ENCODE results near the gene UBR3.

UBR3 gene

DNA sequence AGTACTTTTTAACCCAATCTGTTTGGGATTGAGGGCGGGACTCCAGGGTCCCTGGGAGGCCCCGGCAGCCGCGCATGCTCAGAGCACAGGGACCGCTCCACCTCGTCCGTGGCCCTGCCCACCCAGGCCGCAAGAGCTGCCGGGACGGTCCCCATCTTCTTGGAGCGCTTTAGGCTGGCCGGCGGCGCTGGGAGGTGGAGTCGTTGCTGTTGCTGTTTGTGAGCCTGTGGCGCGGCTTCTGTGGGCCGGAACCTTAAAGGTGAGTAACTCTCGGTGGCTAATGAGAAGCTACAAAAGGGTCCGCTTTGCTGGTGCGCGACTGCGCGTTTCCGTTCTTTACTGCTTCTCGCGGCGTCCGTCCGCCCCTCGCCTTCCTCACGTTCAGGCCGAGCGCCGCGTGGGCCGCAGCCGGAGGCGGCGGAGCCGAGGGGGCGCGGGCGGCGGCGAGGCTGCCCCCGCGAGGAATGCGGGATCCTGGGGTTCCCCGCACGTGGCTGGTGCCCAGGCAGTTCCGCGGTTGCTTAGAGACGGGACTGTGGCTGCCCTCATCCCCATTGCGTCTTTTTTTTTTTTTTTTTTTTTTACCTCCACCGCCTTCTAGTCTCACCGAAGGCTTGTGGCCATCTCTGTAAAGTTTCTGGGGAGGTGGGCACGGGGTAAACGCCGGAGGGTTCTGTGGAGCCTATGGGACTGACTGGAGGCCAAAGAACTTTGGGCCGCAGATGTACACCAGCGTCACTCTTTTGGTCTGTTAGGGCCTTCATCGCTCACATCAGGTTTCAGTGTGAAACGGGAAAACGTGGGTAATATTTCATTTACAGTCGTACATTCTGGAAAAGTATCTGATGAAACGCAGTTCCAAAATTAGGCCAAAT is 28.3 kb upstream of the UBR3 start, which contains the start of gene SSB:
SSB (plus strand) TSS at position 154 of the 875 bp plus-strand sequence. CDS start 2,090 bp downstream, outside the sequence.
- Histone ChIP-seq H3K36me3 (replicated peaks; ENCODE audit: insufficient read depth, low read length) (no peaks in the 10 kb centered on the region), H3K9me2 (replicated peaks; ENCODE audit: insufficient read depth, low read length) (no peaks in the 10 kb centered on the region), H4K20me1 (ENCODE audit: insufficient read depth, low read length) (no peaks in the 10 kb centered on the region; the same call in 1 of the 2 replicates), H3K4me2 (ENCODE audit: low read depth, low read length) (peak within 1 kb of the TSS; percentile 74), H2AFZ (ENCODE audit: low read length) (peak within 1 kb of the TSS; percentile 81), H3K9me3 (replicated peaks; ENCODE audit: insufficient read depth, low read length) (no peaks in the 10 kb centered on the region), H3K9ac (ENCODE audit: low read length) (peak within 1 kb of the TSS; percentile 80), H3K27me3 (replicated peaks; ENCODE audit: insufficient read depth, low read length) (no peaks in the 10 kb centered on the region), H3K27ac (ENCODE audit: low read length) (peak within 1 kb of the TSS; percentile 78), H3K79me2 (ENCODE audit: low read length) (peaks cover 49% of the 10 kb centered on the region), H3K4me1 (ENCODE audit: low read length) (no peaks in the 10 kb centered on the region), H3F3A (ENCODE audit: insufficient read depth, low read length) (peaks cover 8% of the 10 kb centered on the region; the same call in 1 of the 2 replicates), H3K4me3 (ENCODE audit: low read length) (peak within 1 kb of the TSS; percentile 72)
- peak; percentile 94 for DNase-seq
- TF ChIP-seq EZH2phosphoT487 (IDR thresholded peaks at IDR 0.05; ENCODE audit: low read length) = no peak

DNA sequence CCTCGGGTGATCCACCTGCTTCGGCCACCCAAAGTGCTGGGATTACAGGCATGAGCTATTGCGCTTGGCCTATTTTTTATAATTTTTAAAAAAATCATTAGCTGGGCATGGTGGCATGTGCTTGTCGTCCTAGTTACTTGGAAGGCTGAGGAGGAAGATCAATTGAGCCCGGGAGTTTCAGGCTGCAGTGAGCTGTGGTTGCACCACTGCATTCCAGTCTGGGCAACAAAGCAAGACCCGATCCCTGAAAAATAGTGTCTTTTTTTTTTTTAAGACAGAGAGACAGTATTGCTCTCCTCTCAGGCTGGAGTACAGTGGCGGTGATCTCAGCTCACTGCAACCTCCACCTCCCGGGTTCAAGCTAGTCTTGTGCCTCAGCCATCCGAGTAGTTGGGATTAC is 23.8 kb upstream of the UBR3 start:
- Histone ChIP-seq H4K20me1 (ENCODE audit: insufficient read depth, low read length) (no peaks in the 10 kb centered on the region; the same call in 1 of the 2 replicates), H2AFZ (ENCODE audit: low read length) (no peak overlapping the region), H3K9me2 (replicated peaks; ENCODE audit: insufficient read depth, low read length) (no peaks in the 10 kb centered on the region), H3K4me3 (ENCODE audit: low read length) (no peak overlapping the region), H3K9ac (ENCODE audit: low read length) (no peak overlapping the region), H3K27ac (ENCODE audit: low read length) (no peak overlapping the region), H3K4me2 (ENCODE audit: low read depth, low read length) (no peak overlapping the region), H3K4me1 (ENCODE audit: low read length) (no peaks in the 10 kb centered on the region), H3K79me2 (ENCODE audit: low read length) (peaks cover 60% of the 10 kb centered on the region), H3K9me3 (replicated peaks; ENCODE audit: insufficient read depth, low read length) (no peaks in the 10 kb centered on the region; the same call in 1 of the 2 replicates), H3F3A (ENCODE audit: insufficient read depth, low read length) (peaks cover 8% of the 10 kb centered on the region; the same call in 1 of the 2 replicates), H3K27me3 (replicated peaks; ENCODE audit: insufficient read depth, low read length) (no peaks in the 10 kb centered on the region), H3K36me3 (replicated peaks; ENCODE audit: insufficient read depth, low read length) (peaks cover 3% of the 10 kb centered on the region; the same call in 1 of the 2 replicates)
- no peak for DNase-seq
- TF ChIP-seq, protein P1, sequence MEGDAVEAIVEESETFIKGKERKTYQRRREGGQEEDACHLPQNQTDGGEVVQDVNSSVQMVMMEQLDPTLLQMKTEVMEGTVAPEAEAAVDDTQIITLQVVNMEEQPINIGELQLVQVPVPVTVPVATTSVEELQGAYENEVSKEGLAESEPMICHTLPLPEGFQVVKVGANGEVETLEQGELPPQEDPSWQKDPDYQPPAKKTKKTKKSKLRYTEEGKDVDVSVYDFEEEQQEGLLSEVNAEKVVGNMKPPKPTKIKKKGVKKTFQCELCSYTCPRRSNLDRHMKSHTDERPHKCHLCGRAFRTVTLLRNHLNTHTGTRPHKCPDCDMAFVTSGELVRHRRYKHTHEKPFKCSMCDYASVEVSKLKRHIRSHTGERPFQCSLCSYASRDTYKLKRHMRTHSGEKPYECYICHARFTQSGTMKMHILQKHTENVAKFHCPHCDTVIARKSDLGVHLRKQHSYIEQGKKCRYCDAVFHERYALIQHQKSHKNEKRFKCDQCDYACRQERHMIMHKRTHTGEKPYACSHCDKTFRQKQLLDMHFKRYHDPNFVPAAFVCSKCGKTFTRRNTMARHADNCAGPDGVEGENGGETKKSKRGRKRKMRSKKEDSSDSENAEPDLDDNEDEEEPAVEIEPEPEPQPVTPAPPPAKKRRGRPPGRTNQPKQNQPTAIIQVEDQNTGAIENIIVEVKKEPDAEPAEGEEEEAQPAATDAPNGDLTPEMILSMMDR (IDR thresholded peaks at IDR 0.05; ENCODE audit: low read length) = no peak
- no peak for TF ChIP-seq EZH2 (optimal IDR thresholded peaks at IDR 0.05; ENCODE audit: low read depth, low read length)
- TF ChIP-seq EZH2phosphoT487 (IDR thresholded peaks at IDR 0.05; ENCODE audit: low read length) = no peak

GRCh38 chr2:169806586-169806985 is 20.7 kb upstream of the UBR3 start:
- Histone ChIP-seq H3F3A (ENCODE audit: insufficient read depth, low read length) (no peaks in the 10 kb centered on the region), H3K9ac (ENCODE audit: low read length) (no peak overlapping the region), H3K9me2 (replicated peaks; ENCODE audit: insufficient read depth, low read length) (no peaks in the 10 kb centered on the region), H2AFZ (ENCODE audit: low read length) (no peak overlapping the region), H3K27me3 (replicated peaks; ENCODE audit: insufficient read depth, low read length) (no peaks in the 10 kb centered on the region), H3K27ac (ENCODE audit: low read length) (no peak overlapping the region), H3K4me2 (ENCODE audit: low read depth, low read length) (no peak overlapping the region), H3K79me2 (ENCODE audit: low read length) (peaks cover 35% of the 10 kb centered on the region), H3K4me3 (ENCODE audit: low read length) (no peak overlapping the region), H3K9me3 (replicated peaks; ENCODE audit: insufficient read depth, low read length) (no peaks in the 10 kb centered on the region; the same call in 1 of the 2 replicates), H3K4me1 (ENCODE audit: low read length) (no peaks in the 10 kb centered on the region), H3K36me3 (replicated peaks; ENCODE audit: insufficient read depth, low read length) (peaks cover 3% of the 10 kb centered on the region), H4K20me1 (ENCODE audit: insufficient read depth, low read length) (no peaks in the 10 kb centered on the region; the same call in 1 of the 2 replicates)
- TF ChIP-seq, protein P1 (IDR thresholded peaks at IDR 0.05; ENCODE audit: low read length) = no peak
- TF ChIP-seq EZH2 (optimal IDR thresholded peaks at IDR 0.05; ENCODE audit: low read depth, low read length) (no peak), EZH2phosphoT487 (IDR thresholded peaks at IDR 0.05; ENCODE audit: low read length) (no peak)
- no peak for DNase-seq

All from MM.1S (cell line).